ENCODE data around the gene WDFY2. TPM values are rescaled to one million over a fixed set of nuclear protein-coding genes. Genes with fewer than 3 reads are reported as not detected.
A peak's percentile ranks its signal among the peaks of the same experiment; 100 is the strongest.

The WDFY2 gene
- total RNA-seq, 4 donors from 2014 or later: 7.7 to 23.3 (median 18.2) TPM

DNA sequence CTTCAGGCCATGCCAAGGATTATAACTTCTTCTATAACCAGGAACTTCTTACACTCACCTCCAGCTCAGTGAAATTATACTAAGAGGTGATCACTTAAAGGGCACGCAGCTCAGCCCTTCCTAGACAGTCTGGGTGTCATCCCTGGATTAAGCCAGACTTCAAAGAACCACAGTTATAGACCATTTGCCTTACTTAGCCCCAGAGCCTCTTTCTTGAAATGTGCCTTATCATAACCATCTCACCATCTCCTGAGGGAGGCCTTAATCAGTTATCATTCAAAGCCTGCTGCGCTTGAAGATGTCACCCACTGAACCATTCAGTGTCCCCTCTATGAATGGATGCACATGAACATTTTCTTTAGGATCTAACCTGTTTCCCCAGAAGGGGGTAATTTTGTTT is 229.8 kb downstream of the WDFY2 start:
- H3K9me3 ChIP-seq: no peaks in the 10 kb centered on the region
- 96 to 100% methylated on average over 2 of the region's 2 CpGs for WGBS, 2 donors
- no peak for TF ChIP-seq POLR2A (IDR thresholded peaks at IDR 0.05)
- TF ChIP-seq CTCF (IDR thresholded peaks at IDR 0.05): no peak
- H3K36me3 ChIP-seq: no peaks in the 10 kb centered on the region
- peaks cover 0 to 31% (median 6%) of the 10 kb centered on the region in 3 donors for H3K4me1 ChIP-seq
- intact Hi-C loops (cut with DNase I): no loop called here
- no peak overlapping the region for H3K4me3 ChIP-seq
- H3K27me3 ChIP-seq: peaks cover 0 to 32% (median 0%) of the 10 kb centered on the region in 4 donors
- H3K27ac ChIP-seq: no peak overlapping the region
- DNase-seq: no peak

DNA sequence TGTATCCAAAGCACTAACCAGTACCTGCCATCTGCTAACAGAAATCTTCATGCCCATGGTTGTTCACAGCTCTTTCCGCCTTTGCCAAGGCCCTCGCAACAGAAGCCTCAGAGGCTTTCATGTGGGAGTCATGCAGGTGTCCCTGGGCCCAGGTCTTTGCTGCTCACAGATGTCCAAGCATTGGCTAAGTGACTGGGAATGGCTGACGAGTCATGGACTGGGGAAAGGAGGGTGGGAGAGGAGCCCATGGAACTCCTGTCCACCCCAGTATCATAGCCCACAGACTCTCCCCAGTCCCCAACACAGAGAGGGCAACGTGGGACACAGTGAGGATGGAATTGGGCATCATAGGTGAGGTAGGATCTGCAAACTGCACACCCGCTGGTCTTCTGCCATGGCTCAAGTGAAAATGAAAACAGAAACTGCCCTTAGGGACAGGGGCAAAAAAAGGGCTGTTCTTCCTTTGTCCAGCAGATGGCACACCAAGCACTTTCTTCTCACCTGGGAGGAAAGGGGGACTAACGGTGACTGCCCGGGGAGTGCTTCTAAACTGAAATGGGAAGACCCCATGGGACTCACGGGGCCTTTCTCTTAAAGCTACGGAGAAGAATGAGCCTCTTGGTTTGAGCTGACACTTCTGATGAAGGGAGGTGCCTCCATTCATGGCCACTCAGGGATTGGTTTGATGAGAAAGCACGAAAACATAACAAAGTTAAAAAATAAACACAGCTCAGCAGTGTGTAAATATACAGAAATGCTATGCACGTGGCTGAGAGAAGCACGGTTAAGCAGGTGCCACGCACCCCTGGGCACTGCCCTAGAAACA is 230.8 kb downstream of the WDFY2 start:
- WGBS, 2 donors: 10 to 23% methylated on average over 6 to 13 of the region's 13 CpGs
- no peaks in the 10 kb centered on the region for H3K36me3 ChIP-seq
- peaks cover 0 to 36% (median 6%) of the 10 kb centered on the region in 3 donors for H3K4me1 ChIP-seq
- TF ChIP-seq POLR2A (IDR thresholded peaks at IDR 0.05): no peak
- TF ChIP-seq CTCF (IDR thresholded peaks at IDR 0.05): peak; percentile 52 to 84 (median 80)
- H3K9me3 ChIP-seq: no peaks in the 10 kb centered on the region
- H3K4me3 ChIP-seq: peak overlapping the region in 2 of 4 donors; percentile 3 to 47
- peaks cover 0 to 32% (median 0%) of the 10 kb centered on the region in 4 donors for H3K27me3 ChIP-seq
- no peak for DNase-seq
- intact Hi-C loops (cut with DNase I): loop anchor here (5.0 kb wide), 1 partner anchor 312 kb away; the partner anchor contains the start of gene NEK5
- no peak overlapping the region for H3K27ac ChIP-seq

GRCh38 chr13:51815848-51816247 is 231.6 kb downstream of the WDFY2 start:
- Histone ChIP-seq H3K36me3 (no peaks in the 10 kb centered on the region), H3K4me3 (no peak overlapping the region), H3K4me1 (peaks cover 0 to 36% (median 6%) of the 10 kb centered on the region in 3 donors), H3K9me3 (no peaks in the 10 kb centered on the region), H3K27me3 (peaks cover 0 to 32% (median 0%) of the 10 kb centered on the region in 4 donors), H3K27ac (no peak overlapping the region)
- 50 to 88% methylated on average over 9 of the region's 11 CpGs for WGBS, 2 donors
- intact Hi-C loops (cut with DNase I): loop anchor here (5.0 kb wide), 1 partner anchor 311 kb away; the partner anchor contains the start of gene NEK5
- TF ChIP-seq POLR2A (IDR thresholded peaks at IDR 0.05) (no peak), CTCF (IDR thresholded peaks at IDR 0.05) (no peak)
- DNase-seq: no peak

DNA sequence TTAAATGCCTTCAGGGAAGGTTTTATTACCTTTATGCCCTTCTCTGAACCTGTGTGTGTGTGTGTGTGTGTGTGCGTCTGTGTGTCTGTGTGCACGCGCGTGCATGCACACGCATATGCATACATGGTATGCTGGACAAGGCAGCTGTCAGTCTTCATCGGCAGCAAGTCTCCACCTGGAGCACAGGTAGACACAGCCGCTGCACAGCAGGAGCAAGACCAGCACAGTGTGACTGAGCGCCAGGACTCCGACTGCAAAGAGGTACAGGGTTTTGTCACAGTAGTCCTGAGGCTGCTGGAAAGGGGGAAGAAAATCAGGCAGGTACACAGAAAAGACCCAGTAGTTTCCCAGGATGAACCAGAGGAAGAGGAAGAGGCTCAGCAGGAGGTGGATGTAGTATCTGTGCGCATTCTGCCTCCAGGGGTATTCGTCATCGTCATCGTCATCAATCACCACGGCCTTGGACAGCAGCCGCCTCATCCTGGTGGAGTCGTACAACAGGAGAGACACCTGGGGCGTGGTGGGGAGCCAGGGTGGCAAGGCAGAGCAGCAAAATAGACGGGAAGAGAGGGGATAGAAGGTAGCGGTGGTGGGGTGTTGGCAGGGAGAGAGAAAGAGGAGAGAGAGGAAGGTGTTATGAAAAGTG is 232.5 kb downstream of the WDFY2 start:
- H3K36me3 ChIP-seq: no peaks in the 10 kb centered on the region
- WGBS, 2 donors: 43 to 63% methylated on average over 16 of the region's 19 CpGs
- peaks cover 0 to 36% (median 6%) of the 10 kb centered on the region in 3 donors for H3K4me1 ChIP-seq
- no peak overlapping the region for H3K27ac ChIP-seq
- no peak for DNase-seq
- intact Hi-C loops (cut with DNase I): loop anchor here (5.0 kb wide), 1 partner anchor 311 kb away; the partner anchor contains the start of gene NEK5
- H3K27me3 ChIP-seq: peaks cover 0 to 32% (median 0%) of the 10 kb centered on the region in 4 donors
- no peak overlapping the region for H3K4me3 ChIP-seq
- TF ChIP-seq POLR2A (IDR thresholded peaks at IDR 0.05): no peak
- TF ChIP-seq CTCF (IDR thresholded peaks at IDR 0.05): no peak
- H3K9me3 ChIP-seq: no peaks in the 10 kb centered on the region

Small RNA genes lying within 50 kb of the gene (small RNA-seq; reads per million reads assigned to genes)
- gene MIR4703: 0 reads per million in 4 donors
- gene RN7SL413P: 0 reads per million in 4 donors
- 0 reads per million in 4 donors for gene RNU6-65P
- 0 reads per million in 4 donors for gene RNY1P6

Other genes starting within 250 kb of the WDFY2 start
- not detected for gene SERPINE3, start 244.8 kb upstream of the WDFY2 start, total RNA-seq
- gene INTS6, start 131.4 kb upstream of the WDFY2 start, total RNA-seq: 10 to 100 TPM; 25.1 to 42.2 (median 31.8) TPM
- 10 to 100 TPM in 1 of 4 donors, 1 to 10 TPM in 3; 4.7 to 11.3 (median 7.9) TPM for gene DHRS12, start 219.7 kb downstream of the WDFY2 start, total RNA-seq